HEK293 (cell line): ENCODE data around the gene NAP1L4.

ENCODE experiments used
- MYNN ChIP-seq: fragments of 450-650 bp; formaldehyde crosslinking; IDR thresholded peaks from 2 replicates; pipeline ENCODE4 v1.5.1; 2016; ENCODE audit warnings: missing biosample characterization, missing genetic modification characterization, borderline replicate concordance
- SCRT2 ChIP-seq: fragments of 450-650 bp; formaldehyde crosslinking; IDR thresholded peaks from 2 replicates; pipeline ENCODE4 v1.5.1; 2016; ENCODE audit warnings: missing biosample characterization, missing genetic modification characterization
- SETDB1 ChIP-seq: IDR thresholded peaks from one replicate; pipeline ENCODE4 v1.6.1; 2017; ENCODE audit warnings: mild to moderate bottlenecking, low read length, moderate library complexity, mixed read lengths; ENCODE audit not compliant: insufficient read length
- YY1 ChIP-seq: fragments of 450-650 bp; formaldehyde crosslinking; IDR thresholded peaks from 2 replicates; pipeline ENCODE4 v1.5.1; 2018; ENCODE audit warnings: missing biosample characterization, missing genetic modification characterization
- ZFP41 ChIP-seq: fragments of 450-650 bp; formaldehyde crosslinking; IDR thresholded peaks from 2 replicates; pipeline ENCODE4 v1.5.1; 2016; ENCODE audit warnings: missing biosample characterization, missing genetic modification characterization, borderline replicate concordance
- ZNF10 ChIP-seq: fragments of 450-650 bp; formaldehyde crosslinking; IDR thresholded peaks from 2 replicates; pipeline ENCODE4 v1.5.1; 2017; ENCODE audit warnings: missing biosample characterization, missing genetic modification characterization
- ZNF138 ChIP-seq: fragments of 450-650 bp; formaldehyde crosslinking; IDR thresholded peaks from 2 replicates; pipeline ENCODE4 v1.5.1; 2016; ENCODE audit warnings: missing biosample characterization, missing genetic modification characterization, borderline replicate concordance
- ZNF23 ChIP-seq: fragments of 450-650 bp; formaldehyde crosslinking; IDR thresholded peaks from 2 replicates; pipeline ENCODE4 v1.5.1; 2016; ENCODE audit warnings: missing biosample characterization, missing genetic modification characterization, borderline replicate concordance
- ZNF302 ChIP-seq: fragments of 450-650 bp; formaldehyde crosslinking; IDR thresholded peaks from 2 replicates; pipeline ENCODE4 v1.5.1; 2016; ENCODE audit warnings: missing biosample characterization, missing genetic modification characterization, low read depth
- ZNF350 ChIP-seq: fragments of 450-650 bp; formaldehyde crosslinking; IDR thresholded peaks from 2 replicates; pipeline ENCODE4 v1.5.0; 2017; ENCODE audit warnings: missing biosample characterization, mild to moderate bottlenecking, missing genetic modification characterization
- ZNF423 ChIP-seq: fragments of 450-650 bp; formaldehyde crosslinking; IDR thresholded peaks from 2 replicates; pipeline ENCODE4 v1.5.1; 2016; ENCODE audit warnings: missing biosample characterization, missing genetic modification characterization
- ZNF658 ChIP-seq: fragments of 450-650 bp; formaldehyde crosslinking; IDR thresholded peaks from 2 replicates; pipeline ENCODE4; 2016; ENCODE audit warnings: missing biosample characterization, missing genetic modification characterization
- ZNF747 ChIP-seq: fragments of 450-650 bp; formaldehyde crosslinking; IDR thresholded peaks from 2 replicates; pipeline ENCODE4 v1.5.1; 2016; ENCODE audit warnings: missing biosample characterization, missing genetic modification characterization
- ZSCAN30 ChIP-seq: fragments of 450-650 bp; IDR thresholded peaks from 2 replicates; pipeline ENCODE4 v1.5.1; 2018; ENCODE audit warnings: missing biosample characterization, mild to moderate bottlenecking, missing genetic modification characterization, moderate library complexity

- TF ChIP-seq SETDB1 = no peak
- TF ChIP-seq SCRT2 (tag by site-specific recombination) = no peak
- TF ChIP-seq ZNF350 (tag by site-specific recombination) = no peak
- no peak for TF ChIP-seq ZNF747 (tag by site-specific recombination)
- TF ChIP-seq ZNF658 = no peak
- TF ChIP-seq ZNF302 (tag by site-specific recombination) = no peak
- TF ChIP-seq ZNF138 = no peak
- no peak for TF ChIP-seq MYNN (tag by site-specific recombination)
- TF ChIP-seq ZSCAN30 = no peak
- TF ChIP-seq ZNF423 (tag by site-specific recombination) = no peak
- TF ChIP-seq ZNF23 (tag by site-specific recombination) = no peak
- no peak for TF ChIP-seq YY1 (tag by site-specific recombination)
- no peak for TF ChIP-seq ZFP41 (tag by site-specific recombination)
- TF ChIP-seq ZNF10 (tag by site-specific recombination) = no peak
Observed at GRCh38 chr11:2911088-2911784, 80.9 kb downstream of the NAP1L4 start.
